Measurements from ENCODE around the gene NCK1. TPM values are rescaled to one million over a fixed set of nuclear protein-coding genes. Genes with fewer than 3 reads are reported as not detected.

Gene NCK1
- total and polyA plus RNA-seq, 4 experiments from 2014 or later: 40.3 to 68.4 (median 61.6) TPM

DNA sequence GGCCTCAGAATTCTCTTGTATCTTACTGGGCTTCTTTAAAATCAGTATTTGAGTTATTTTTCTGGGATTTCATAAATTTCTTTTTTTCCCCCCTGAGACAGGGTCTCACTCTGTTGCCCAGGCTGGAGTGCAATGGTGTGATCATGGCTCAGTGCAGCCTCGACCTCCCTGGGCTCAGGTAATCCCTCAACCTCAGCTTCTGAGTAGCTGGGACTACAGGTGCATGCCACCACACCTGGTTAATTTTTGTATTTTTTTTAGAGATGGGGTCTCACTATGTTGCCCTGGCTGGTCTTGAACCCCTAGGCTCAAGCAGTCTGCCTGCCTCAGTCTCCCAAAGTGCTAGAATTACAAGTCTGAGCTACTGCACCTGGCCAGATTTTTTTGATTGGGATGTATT is 43.5 kb downstream of the NCK1 start:
- ChIA-PET POLR2A (ENCODE audit: partially characterized antibody) (interaction anchor here (0.8 kb wide), 1 partner anchor 153 kb away, joined by 4 read pairs; the partner anchor contains the start of gene STAG1), CTCF (ENCODE audit: partially characterized antibody) (no interaction called here)
- peaks cover 0 to 8% of the 10 kb centered on the region in 2 donors for H3K9me3 ChIP-seq (ENCODE audit: control insufficient read depth in 1 of 2, low read length in 2 of 2)
- intact Hi-C loops (cut with micrococcal nuclease): no loop called here
- Mint-ChIP-seq H3K27ac (peak overlapping the region in 2 of 7 donors; percentile 47 to 83), H3K4me1 (peaks cover 61 to 77% (median 71%) of the 10 kb centered on the region in 4 donors), H3K36me3 (peaks cover 31 to 43% of the 10 kb centered on the region in 2 donors), H3K27me3 (no peaks in the 10 kb centered on the region), H3K9me3 (peaks cover 2 to 47% (median 16%) of the 10 kb centered on the region in 8 donors), H3K4me3 (peak overlapping the region in 2 of 8 donors; percentile 26 to 40)
- DNase-seq: no peak
- peaks cover 77% of the 10 kb centered on the region for H3K4me1 ChIP-seq (ENCODE audit: insufficient read depth, low read length)
- H3K27ac ChIP-seq (ENCODE audit: low read depth, low read length): no peak overlapping the region
- H3K27me3 ChIP-seq (ENCODE audit: insufficient read depth, low read length): no peaks in the 10 kb centered on the region
- H3K36me3 ChIP-seq (ENCODE audit: insufficient read depth, low read length): no peaks in the 10 kb centered on the region
- no peak overlapping the region for H3K4me3 ChIP-seq (ENCODE audit: low read length in 2 of 2)

DNA sequence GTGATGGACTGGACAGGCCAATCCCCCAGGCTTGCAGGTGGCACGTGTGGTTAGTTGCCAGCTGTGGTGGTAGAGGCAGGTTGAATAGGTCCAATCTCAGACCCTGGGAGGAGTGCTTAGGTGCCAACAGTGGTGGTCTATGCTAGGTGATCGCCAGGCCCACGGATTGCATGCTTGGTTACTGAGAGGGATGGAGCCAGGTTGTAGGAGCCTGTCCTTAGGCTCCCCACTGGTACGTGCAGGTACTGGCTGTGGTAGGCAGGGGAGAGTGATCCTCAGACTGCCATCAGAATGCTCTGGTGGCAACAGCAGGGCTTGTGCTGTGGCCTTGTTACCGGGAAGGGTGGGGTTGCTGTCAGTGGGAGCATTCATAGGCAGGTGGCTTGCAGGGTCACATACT is 44.7 kb downstream of the NCK1 start:
- intact Hi-C loops (cut with micrococcal nuclease): no loop called here
- peaks cover 62 to 76% (median 70%) of the 10 kb centered on the region in 4 donors for H3K4me1 Mint-ChIP-seq
- Histone ChIP-seq H3K36me3 (ENCODE audit: insufficient read depth, low read length) (no peaks in the 10 kb centered on the region), H3K4me1 (ENCODE audit: insufficient read depth, low read length) (peaks cover 79% of the 10 kb centered on the region), H3K27ac (ENCODE audit: low read depth, low read length) (peak overlapping the region; percentile 12), H3K4me3 (ENCODE audit: low read length in 2 of 2) (no peak overlapping the region), H3K9me3 (ENCODE audit: control insufficient read depth in 1 of 2, low read length in 2 of 2) (peaks cover 0 to 8% of the 10 kb centered on the region in 2 donors), H3K27me3 (ENCODE audit: insufficient read depth, low read length) (no peaks in the 10 kb centered on the region)
- no peaks in the 10 kb centered on the region for H3K27me3 Mint-ChIP-seq
- H3K27ac Mint-ChIP-seq: peak overlapping the region; percentile 6 to 88 (median 47)
- H3K36me3 Mint-ChIP-seq: peaks cover 25 to 31% of the 10 kb centered on the region in 2 donors
- ChIA-PET POLR2A (ENCODE audit: partially characterized antibody) (interaction anchor here (1.7 kb wide), 1 partner anchor 8 kb away, joined by 4 read pairs; no protein-coding TSS in a partner anchor), CTCF (ENCODE audit: partially characterized antibody) (no interaction called here)
- peaks cover 2 to 39% (median 16%) of the 10 kb centered on the region in 8 donors for H3K9me3 Mint-ChIP-seq
- DNase-seq: no peak
- peak overlapping the region in 6 of 8 donors; percentile 7 to 54 (median 12) for H3K4me3 Mint-ChIP-seq

DNA sequence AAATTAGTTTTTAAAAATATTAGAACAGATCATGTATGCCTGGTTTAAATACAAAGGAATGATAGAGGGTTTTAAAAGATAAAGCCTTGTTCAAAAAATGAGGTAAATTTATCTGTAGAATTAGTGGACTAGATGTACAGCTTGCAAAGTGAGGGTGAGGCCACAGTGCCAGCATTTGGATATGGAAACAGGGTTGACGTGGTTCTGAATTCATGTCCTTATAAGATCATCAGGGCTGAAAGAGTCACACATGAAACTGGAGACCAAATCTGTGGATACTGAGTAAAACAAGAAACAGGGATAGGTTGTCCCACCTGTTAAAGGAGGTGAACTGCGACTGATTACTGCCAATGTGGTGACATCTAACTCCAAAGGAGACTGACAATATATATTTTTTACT is 46.3 kb downstream of the NCK1 start:
- no peak overlapping the region for H3K4me3 ChIP-seq (ENCODE audit: low read length in 2 of 2)
- H3K4me1 ChIP-seq (ENCODE audit: insufficient read depth, low read length): peaks cover 77% of the 10 kb centered on the region
- intact Hi-C loops (cut with micrococcal nuclease): no loop called here
- H3K27me3 ChIP-seq (ENCODE audit: insufficient read depth, low read length): no peaks in the 10 kb centered on the region
- Mint-ChIP-seq H3K4me1 (peaks cover 63 to 77% (median 70%) of the 10 kb centered on the region in 4 donors), H3K27me3 (no peaks in the 10 kb centered on the region), H3K36me3 (peaks cover 21 to 31% of the 10 kb centered on the region in 2 donors), H3K9me3 (peaks cover 0 to 30% (median 12%) of the 10 kb centered on the region in 8 donors), H3K27ac (peak overlapping the region in 6 of 7 donors; percentile 5 to 90 (median 64)), H3K4me3 (peak overlapping the region in 3 of 8 donors; percentile 34 to 53 (median 43))
- H3K36me3 ChIP-seq (ENCODE audit: insufficient read depth, low read length): no peaks in the 10 kb centered on the region
- peaks cover 0 to 8% of the 10 kb centered on the region in 2 donors for H3K9me3 ChIP-seq (ENCODE audit: control insufficient read depth in 1 of 2, low read length in 2 of 2)
- no peak for DNase-seq
- ChIA-PET CTCF (ENCODE audit: partially characterized antibody) (interaction anchor here (1.6 kb wide), 1 partner anchor 10 kb away, joined by 3 read pairs; no protein-coding TSS in a partner anchor), POLR2A (ENCODE audit: partially characterized antibody) (interaction anchor here (1.7 to 3.1 kb wide), 2 partner anchors 9 to 47 kb away, joined by 4 to 39 read pairs; partner anchors contain the start of gene NCK1)
- no peak overlapping the region for H3K27ac ChIP-seq (ENCODE audit: low read depth, low read length)

DNA sequence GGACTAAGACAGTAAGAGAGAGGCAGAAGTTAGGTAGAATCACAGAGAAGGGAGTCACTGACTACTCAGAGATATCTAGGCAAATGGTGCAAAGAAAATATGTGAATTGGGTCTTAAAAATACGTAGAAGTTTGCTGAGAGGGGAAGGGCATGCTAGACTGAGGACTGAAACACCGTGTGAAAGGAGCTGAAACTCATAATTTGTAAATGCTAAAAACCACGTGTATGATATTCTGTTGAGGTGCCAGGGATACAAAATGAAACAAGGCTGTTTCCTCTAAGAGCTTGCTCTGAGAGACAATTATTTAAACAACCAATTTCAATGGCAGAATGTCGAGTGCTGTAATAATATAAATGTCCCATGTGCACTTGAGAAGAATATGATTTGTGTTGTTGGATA is 47.2 kb downstream of the NCK1 start:
- H3K4me3 ChIP-seq (ENCODE audit: low read length in 2 of 2): no peak overlapping the region
- peaks cover 20 to 24% of the 10 kb centered on the region in 2 donors for H3K36me3 Mint-ChIP-seq

DNA sequence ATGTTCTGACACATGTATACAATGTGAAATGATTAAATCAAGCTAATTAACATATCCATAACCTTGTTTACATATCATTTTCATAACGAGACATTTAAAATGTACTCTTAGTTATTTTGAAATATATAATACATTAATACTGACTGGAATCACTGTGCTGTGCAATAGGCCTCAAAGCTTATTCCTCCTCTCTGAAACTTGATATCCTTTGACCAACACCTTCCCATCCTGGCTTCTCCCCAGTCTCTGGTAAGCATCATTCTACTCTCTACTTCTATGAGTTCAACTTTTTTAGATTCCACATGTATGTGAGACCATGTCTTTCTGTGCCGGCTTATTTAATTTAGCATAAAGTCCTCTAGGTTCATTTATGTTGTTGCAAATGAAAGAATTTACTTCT is 48.7 kb downstream of the NCK1 start:
- peak overlapping the region in 1 of 8 donors; percentile 55 for H3K4me3 Mint-ChIP-seq

More for the DNA sequence above, 47.2 kb downstream of the NCK1 start:
- Histone ChIP-seq H3K27ac (ENCODE audit: low read depth, low read length) (peak overlapping the region; percentile 2), H3K27me3 (ENCODE audit: insufficient read depth, low read length) (no peaks in the 10 kb centered on the region), H3K36me3 (ENCODE audit: insufficient read depth, low read length) (no peaks in the 10 kb centered on the region), H3K9me3 (ENCODE audit: control insufficient read depth in 1 of 2, low read length in 2 of 2) (peaks cover 0 to 3% of the 10 kb centered on the region in 2 donors), H3K4me1 (ENCODE audit: insufficient read depth, low read length) (peaks cover 84% of the 10 kb centered on the region)
- ChIA-PET CTCF (ENCODE audit: partially characterized antibody) (interaction anchor here (1.3 to 1.6 kb wide), 3 partner anchors 9 to 105 kb away, joined by 3 to 4 read pairs (median 4); no protein-coding TSS in a partner anchor), POLR2A (ENCODE audit: partially characterized antibody) (interaction anchor here (0.7 to 3.1 kb wide), 4 partner anchors 10 to 156 kb away, joined by 3 to 39 read pairs (median 12); partner anchors contain the start of genes NCK1 and STAG1)
- peaks cover 0 to 22% (median 7%) of the 10 kb centered on the region in 8 donors for H3K9me3 Mint-ChIP-seq
- intact Hi-C loops (cut with micrococcal nuclease): no loop called here
- DNase-seq: no peak
- H3K27me3 Mint-ChIP-seq: no peaks in the 10 kb centered on the region
- H3K4me3 Mint-ChIP-seq: peak overlapping the region; percentile 1 to 67 (median 36)
- H3K4me1 Mint-ChIP-seq: peaks cover 65 to 86% (median 75%) of the 10 kb centered on the region in 4 donors
- H3K27ac Mint-ChIP-seq: peak overlapping the region; percentile 62 to 90 (median 71)

DNA sequence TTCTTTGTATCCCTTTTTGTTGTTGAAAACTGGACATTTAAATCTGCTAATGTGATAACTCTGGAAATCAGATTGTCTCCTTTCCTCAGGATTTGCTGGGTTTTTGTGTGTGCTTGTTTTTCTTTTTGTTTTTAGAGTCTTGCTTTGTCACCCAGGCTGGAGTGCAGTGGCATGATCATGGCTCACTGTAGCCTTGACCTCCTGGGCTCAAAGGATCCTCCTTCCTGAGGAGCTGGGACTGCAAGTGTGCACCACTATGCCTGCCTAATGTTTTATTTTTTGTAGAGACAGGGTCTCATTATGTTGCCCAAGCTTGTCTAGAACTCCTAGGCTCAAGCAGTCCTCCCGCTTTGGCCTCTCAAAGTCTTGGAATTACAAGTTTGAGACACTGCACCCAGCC is 51.2 kb downstream of the NCK1 start:
- H3K27me3 ChIP-seq (ENCODE audit: insufficient read depth, low read length): no peaks in the 10 kb centered on the region
- no peaks in the 10 kb centered on the region for H3K36me3 ChIP-seq (ENCODE audit: insufficient read depth, low read length)
- Mint-ChIP-seq H3K27ac (peak overlapping the region in 3 of 7 donors; percentile 53 to 75 (median 59)), H3K27me3 (no peaks in the 10 kb centered on the region), H3K4me3 (peak overlapping the region in 3 of 8 donors; percentile 22 to 51 (median 22)), H3K4me1 (peaks cover 66 to 94% (median 81%) of the 10 kb centered on the region in 4 donors), H3K36me3 (peaks cover 11 to 16% of the 10 kb centered on the region in 2 donors), H3K9me3 (peaks cover 0 to 3% (median 0%) of the 10 kb centered on the region in 8 donors)
- ChIA-PET POLR2A (ENCODE audit: partially characterized antibody) (no interaction called here), CTCF (ENCODE audit: partially characterized antibody) (interaction anchor here (1.4 kb wide), 1 partner anchor 14 kb away, joined by 4 read pairs; no protein-coding TSS in a partner anchor)
- H3K4me3 ChIP-seq (ENCODE audit: low read length in 2 of 2): no peak overlapping the region
- no peaks in the 10 kb centered on the region for H3K9me3 ChIP-seq (ENCODE audit: control insufficient read depth in 1 of 2, low read length in 2 of 2)
- DNase-seq: no peak
- intact Hi-C loops (cut with micrococcal nuclease): no loop called here
- H3K4me1 ChIP-seq (ENCODE audit: insufficient read depth, low read length): peaks cover 92% of the 10 kb centered on the region
- no peak overlapping the region for H3K27ac ChIP-seq (ENCODE audit: low read depth, low read length)

More for the DNA sequence above, 48.7 kb downstream of the NCK1 start:
- intact Hi-C loops (cut with micrococcal nuclease): no loop called here
- POLR2A ChIA-PET (ENCODE audit: partially characterized antibody): interaction anchor here (0.9 to 3.1 kb wide), 7 partner anchors 8 to 714 kb away, joined by 3 to 39 read pairs (median 4); partner anchors contain the start of genes MSL2, NCK1 and STAG1
- CTCF ChIA-PET (ENCODE audit: partially characterized antibody): interaction anchor here (1.1 to 1.5 kb wide), 5 partner anchors 14 to 103 kb away, joined by 4 to 5 read pairs (median 4); partner anchors contain the start of gene NCK1
- H3K9me3 ChIP-seq (ENCODE audit: control insufficient read depth in 1 of 2, low read length in 2 of 2): no peaks in the 10 kb centered on the region
- Mint-ChIP-seq H3K36me3 (peaks cover 18 to 20% of the 10 kb centered on the region in 2 donors), H3K27me3 (no peaks in the 10 kb centered on the region), H3K4me1 (peaks cover 73 to 96% (median 85%) of the 10 kb centered on the region in 4 donors), H3K9me3 (peaks cover 0 to 7% (median 0%) of the 10 kb centered on the region in 8 donors), H3K27ac (peak overlapping the region in 2 of 7 donors; percentile 10 to 65)
- H3K36me3 ChIP-seq (ENCODE audit: insufficient read depth, low read length): no peaks in the 10 kb centered on the region
- H3K4me1 ChIP-seq (ENCODE audit: insufficient read depth, low read length): peaks cover 93% of the 10 kb centered on the region
- H3K27ac ChIP-seq (ENCODE audit: low read depth, low read length): no peak overlapping the region
- no peak for DNase-seq
- H3K4me3 ChIP-seq (ENCODE audit: low read length in 2 of 2): no peak overlapping the region
- no peaks in the 10 kb centered on the region for H3K27me3 ChIP-seq (ENCODE audit: insufficient read depth, low read length)

DNA sequence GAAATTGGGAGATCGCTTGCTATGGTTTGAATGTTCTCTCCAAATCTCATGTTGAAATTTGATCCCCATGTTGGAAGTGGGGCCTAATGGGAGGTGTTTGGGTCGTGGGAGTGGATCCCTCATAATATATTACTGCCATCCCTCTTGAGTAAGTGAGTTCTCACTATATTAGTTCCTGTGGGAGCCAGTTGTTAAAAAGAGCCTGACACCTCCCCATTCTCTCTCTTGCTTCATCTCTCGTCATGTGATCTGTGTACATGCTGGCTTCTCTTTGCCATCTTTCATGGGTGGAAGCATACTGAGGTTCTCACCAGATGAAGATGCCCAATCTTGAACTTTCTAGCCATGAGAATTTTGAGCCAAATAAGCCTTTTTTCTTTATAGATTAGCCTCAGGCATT is 52.7 kb downstream of the NCK1 start:
- H3K36me3 Mint-ChIP-seq: peaks cover 11 to 16% of the 10 kb centered on the region in 2 donors

More for the DNA sequence above, 52.7 kb downstream of the NCK1 start:
- H3K9me3 Mint-ChIP-seq: peaks cover 0 to 3% (median 0%) of the 10 kb centered on the region in 8 donors
- POLR2A ChIA-PET (ENCODE audit: partially characterized antibody): no interaction called here
- H3K27me3 Mint-ChIP-seq: no peaks in the 10 kb centered on the region
- peak overlapping the region in 6 of 7 donors; percentile 31 to 79 (median 50) for H3K27ac Mint-ChIP-seq
- no peaks in the 10 kb centered on the region for H3K9me3 ChIP-seq (ENCODE audit: control insufficient read depth in 1 of 2, low read length in 2 of 2)
- peak overlapping the region in 1 of 8 donors; percentile 34 for H3K4me3 Mint-ChIP-seq
- no peak overlapping the region for H3K4me3 ChIP-seq (ENCODE audit: low read length in 2 of 2)
- peaks cover 92% of the 10 kb centered on the region for H3K4me1 ChIP-seq (ENCODE audit: insufficient read depth, low read length)
- no peak overlapping the region for H3K27ac ChIP-seq (ENCODE audit: low read depth, low read length)
- H3K36me3 ChIP-seq (ENCODE audit: insufficient read depth, low read length): no peaks in the 10 kb centered on the region
- H3K27me3 ChIP-seq (ENCODE audit: insufficient read depth, low read length): no peaks in the 10 kb centered on the region
- peaks cover 63 to 94% (median 80%) of the 10 kb centered on the region in 4 donors for H3K4me1 Mint-ChIP-seq
- intact Hi-C loops (cut with micrococcal nuclease): loop anchor here (5.0 kb wide), 1 partner anchor 662 kb away; the partner anchor contains the start of gene PCCB
- CTCF ChIA-PET (ENCODE audit: partially characterized antibody): interaction anchor here (0.6 to 0.9 kb wide), 2 partner anchors 17 to 162 kb away, joined by 3 to 4 read pairs; partner anchors contain the start of gene STAG1
- DNase-seq: no peak

Measured in CD4-positive, alpha-beta memory T cell (primary cell).